SU-DHL-6 (cell line): ENCODE data around the gene LMAN2L.
A peak's percentile ranks its signal among the peaks of the same experiment; 100 is the strongest.

Source experiments
- H2AFZ ChIP-seq: fragments of 200-600 bp; sonication (generic); 2 replicates; pipeline ENCODE4 v1.6.1; 2014; ENCODE audit warnings: low read depth, mild to moderate bottlenecking, moderate library complexity, mixed read lengths, antibody characterized with exemption, low read length; ENCODE audit not compliant: severe bottlenecking
- H3F3A ChIP-seq: fragments of 200-600 bp; shearing (Covaris generic); 2 replicates; pipeline ENCODE4 v1.6.0; 2016; ENCODE audit warnings: antibody characterized with exemption, mild to moderate bottlenecking; ENCODE audit not compliant: insufficient read depth
- H3K27ac ChIP-seq: fragments of 200-600 bp; sonication (generic); 2 replicates; pipeline ENCODE4 v1.5.1; 2016; ENCODE audit warnings: low read depth, mild to moderate bottlenecking, low read length, moderate library complexity, mixed read lengths
- H3K27me3 ChIP-seq: fragments of 200-600 bp; sonication (generic), shearing (Covaris generic); 2 replicates; pipeline ENCODE4 v1.6.0; 2014; ENCODE audit warnings: mild to moderate bottlenecking, low read length
- H3K36me3 ChIP-seq: fragments of 200-600 bp; sonication (generic); 2 replicates; pipeline ENCODE4 v1.6.1; 2014; ENCODE audit warnings: mild to moderate bottlenecking, low read length, mixed read lengths
- H3K4me2 ChIP-seq: fragments of 300-600, 200-600 bp; shearing (Covaris generic), sonication (generic); 2 replicates; pipeline ENCODE4 v1.6.0; 2014; ENCODE audit warnings: low read length, low read depth, mild to moderate bottlenecking; ENCODE audit not compliant: poor library complexity, severe bottlenecking
- H3K4me3 ChIP-seq: fragments of 200-600 bp; sonication (generic); 2 replicates; pipeline ENCODE4 v1.5.1; 2014; ENCODE audit warnings: antibody characterized with exemption, low read length, mild to moderate bottlenecking, mixed read lengths; ENCODE audit not compliant: insufficient read depth, poor library complexity, severe bottlenecking
- H3K79me2 ChIP-seq: fragments of 200-600 bp; sonication (generic); 2 replicates; pipeline ENCODE4 v1.6.1; 2014; ENCODE audit warnings: mild to moderate bottlenecking, low read length, moderate library complexity; ENCODE audit not compliant: insufficient read depth
- H3K9ac ChIP-seq: fragments of 200-600 bp; sonication (generic); 2 replicates; pipeline ENCODE4 v1.7.0; 2014; ENCODE audit warnings: mild to moderate bottlenecking, low read length
- H3K9me2 ChIP-seq: fragments of 200-600 bp; sonication (generic); replicated peaks from 2 replicates; pipeline ENCODE4 v1.6.1; 2014; ENCODE audit warnings: low read length; ENCODE audit not compliant: insufficient read depth
- H3K9me3 ChIP-seq: fragments of 200-600 bp; sonication (generic); 2 replicates; pipeline ENCODE4 v1.6.1; 2014; ENCODE audit warnings: low read length, mixed read lengths; ENCODE audit not compliant: insufficient read depth
- H4K20me1 ChIP-seq: fragments of 200-600 bp; sonication (generic); 2 replicates; pipeline ENCODE4 v1.6.1; 2014; ENCODE audit warnings: low read depth, mild to moderate bottlenecking, antibody characterized with exemption, low read length, moderate library complexity, mixed read lengths
- EZH2phosphoT487 ChIP-seq: fragments of 200-600 bp; sonication (generic), shearing (Covaris generic); conservative IDR thresholded peaks from 2 replicates; pipeline ENCODE4 v1.6.1; 2018; ENCODE audit warnings: mild to moderate bottlenecking, antibody characterized with exemption, low read length, moderate library complexity, mixed read lengths
- TF ChIP-seq, protein P1 (sequence below): fragments of 200-600 bp; sonication (generic); IDR thresholded peaks from one replicate; pipeline ENCODE4 v1.5.1; 2017; ENCODE audit warnings: antibody characterized with exemption, mild to moderate bottlenecking, low read length, moderate library complexity; ENCODE audit not compliant: insufficient read depth, poor library complexity, severe bottlenecking

Gene LMAN2L

DNA sequence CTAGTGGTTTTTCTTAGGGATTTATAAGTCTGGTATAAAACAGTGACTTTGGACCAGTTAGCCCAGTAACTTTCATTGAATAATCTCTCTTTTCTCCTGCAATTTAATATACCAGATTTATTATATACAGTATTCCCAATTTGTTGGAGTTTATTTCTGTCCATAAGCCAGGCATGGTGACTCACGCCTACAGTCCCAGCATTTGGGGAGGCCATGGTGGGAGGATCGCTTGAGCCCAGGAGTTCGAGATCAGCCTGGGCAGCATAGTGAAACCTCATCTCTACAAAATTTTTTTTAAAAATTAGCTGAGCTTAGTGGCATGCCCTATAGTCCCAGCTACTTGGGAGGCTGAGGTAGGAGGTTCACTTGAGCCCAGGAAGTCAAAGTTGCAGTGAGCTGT is 47.5 kb upstream of the LMAN2L start:
- Histone ChIP-seq H2AFZ (no peak overlapping the region), H3F3A (no peaks in the 10 kb centered on the region), H3K9me3 (no peaks in the 10 kb centered on the region), H3K4me2 (no peak overlapping the region), H3K27ac (no peak overlapping the region), H4K20me1 (no peaks in the 10 kb centered on the region), H3K27me3 (no peaks in the 10 kb centered on the region), H3K4me3 (no peak overlapping the region), H3K9ac (no peak overlapping the region), H3K9me2 (no peaks in the 10 kb centered on the region), H3K79me2 (no peaks in the 10 kb centered on the region), H3K36me3 (no peaks in the 10 kb centered on the region)
- no peak for TF ChIP-seq EZH2phosphoT487
- TF ChIP-seq, protein P1, sequence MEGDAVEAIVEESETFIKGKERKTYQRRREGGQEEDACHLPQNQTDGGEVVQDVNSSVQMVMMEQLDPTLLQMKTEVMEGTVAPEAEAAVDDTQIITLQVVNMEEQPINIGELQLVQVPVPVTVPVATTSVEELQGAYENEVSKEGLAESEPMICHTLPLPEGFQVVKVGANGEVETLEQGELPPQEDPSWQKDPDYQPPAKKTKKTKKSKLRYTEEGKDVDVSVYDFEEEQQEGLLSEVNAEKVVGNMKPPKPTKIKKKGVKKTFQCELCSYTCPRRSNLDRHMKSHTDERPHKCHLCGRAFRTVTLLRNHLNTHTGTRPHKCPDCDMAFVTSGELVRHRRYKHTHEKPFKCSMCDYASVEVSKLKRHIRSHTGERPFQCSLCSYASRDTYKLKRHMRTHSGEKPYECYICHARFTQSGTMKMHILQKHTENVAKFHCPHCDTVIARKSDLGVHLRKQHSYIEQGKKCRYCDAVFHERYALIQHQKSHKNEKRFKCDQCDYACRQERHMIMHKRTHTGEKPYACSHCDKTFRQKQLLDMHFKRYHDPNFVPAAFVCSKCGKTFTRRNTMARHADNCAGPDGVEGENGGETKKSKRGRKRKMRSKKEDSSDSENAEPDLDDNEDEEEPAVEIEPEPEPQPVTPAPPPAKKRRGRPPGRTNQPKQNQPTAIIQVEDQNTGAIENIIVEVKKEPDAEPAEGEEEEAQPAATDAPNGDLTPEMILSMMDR: no peak

DNA sequence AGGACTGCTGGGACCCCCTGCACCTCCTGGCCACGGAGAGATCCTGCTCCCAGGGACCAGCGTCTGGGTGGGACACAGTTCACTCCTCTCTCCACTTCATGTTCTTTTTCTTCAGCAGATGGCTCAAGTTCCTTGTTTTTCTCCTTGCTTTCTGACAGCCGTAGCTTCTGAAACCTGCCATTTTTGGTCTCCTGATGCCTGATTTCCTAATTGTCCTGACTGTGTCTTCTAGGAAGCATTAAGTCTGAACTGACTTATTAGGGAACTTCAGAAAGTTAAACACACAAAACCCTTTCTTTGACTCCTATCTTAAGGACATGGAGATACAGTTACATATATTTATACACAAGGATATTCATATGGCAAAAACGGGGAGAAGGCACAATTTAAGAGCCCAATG is 43.5 kb upstream of the LMAN2L start:
- Histone ChIP-seq H3F3A (no peaks in the 10 kb centered on the region), H4K20me1 (no peaks in the 10 kb centered on the region), H3K4me2 (no peak overlapping the region), H3K36me3 (no peaks in the 10 kb centered on the region), H3K9me2 (no peaks in the 10 kb centered on the region), H2AFZ (no peak overlapping the region), H3K27me3 (no peaks in the 10 kb centered on the region), H3K79me2 (no peaks in the 10 kb centered on the region), H3K27ac (no peak overlapping the region), H3K9me3 (no peaks in the 10 kb centered on the region), H3K9ac (no peak overlapping the region), H3K4me3 (no peak overlapping the region)
- TF ChIP-seq, protein P1: no peak
- no peak for TF ChIP-seq EZH2phosphoT487

DNA sequence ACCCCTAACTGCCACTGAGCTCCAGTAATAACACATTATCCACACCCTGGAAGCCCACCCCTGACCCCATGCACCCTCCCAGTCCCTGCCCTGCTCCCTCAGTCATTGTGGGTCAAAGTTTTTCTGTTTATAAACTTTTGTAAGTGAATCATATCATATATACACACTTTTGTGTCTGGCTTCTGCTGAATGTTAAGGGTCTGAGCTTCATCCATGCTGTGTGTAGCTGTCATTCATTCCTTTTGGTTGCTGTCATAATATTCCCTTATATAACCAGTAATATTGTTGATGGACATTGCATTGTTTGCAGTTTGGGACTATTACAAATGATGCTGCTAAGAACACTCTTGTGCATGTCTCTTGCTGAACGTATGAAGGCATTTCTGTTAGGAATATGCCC is 35.3 kb upstream of the LMAN2L start:
- peaks cover 5% of the 10 kb centered on the region; the same call in 1 of the 2 replicates for H3F3A ChIP-seq
- no peak overlapping the region for H3K9ac ChIP-seq
- no peak for TF ChIP-seq EZH2phosphoT487
- TF ChIP-seq, protein P1: no peak
- H3K79me2 ChIP-seq: no peaks in the 10 kb centered on the region
- H3K9me2 ChIP-seq: no peaks in the 10 kb centered on the region
- no peak overlapping the region for H3K4me2 ChIP-seq
- H3K4me3 ChIP-seq: no peak overlapping the region
- no peak overlapping the region for H2AFZ ChIP-seq
- no peaks in the 10 kb centered on the region for H4K20me1 ChIP-seq
- no peak overlapping the region for H3K27ac ChIP-seq
- H3K36me3 ChIP-seq: no peaks in the 10 kb centered on the region
- no peaks in the 10 kb centered on the region for H3K27me3 ChIP-seq
- no peaks in the 10 kb centered on the region for H3K9me3 ChIP-seq

DNA sequence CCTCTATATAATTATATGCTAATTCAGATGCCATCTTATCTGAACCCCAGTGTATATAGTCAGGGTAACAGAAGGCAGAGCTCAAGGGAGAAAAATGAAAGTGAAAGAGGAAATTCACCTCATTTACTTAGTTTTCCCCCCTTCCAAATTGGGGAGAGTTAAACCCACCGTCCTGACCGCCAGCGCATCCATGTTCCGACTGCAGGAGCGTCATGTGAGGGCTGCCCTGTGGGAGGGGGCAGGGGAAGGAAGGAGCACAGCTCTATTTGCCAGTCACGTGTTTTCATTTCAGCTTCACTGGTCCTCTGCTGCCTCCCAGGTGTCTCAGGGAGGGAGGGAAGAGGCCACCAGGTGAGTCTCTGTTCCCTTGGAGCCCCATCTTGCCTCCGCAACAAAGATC is 34.1 kb upstream of the LMAN2L start:
- Histone ChIP-seq H3K9me3 (no peaks in the 10 kb centered on the region), H3K4me3 (peak overlapping the region; percentile 46), H4K20me1 (no peaks in the 10 kb centered on the region), H3K27me3 (no peaks in the 10 kb centered on the region), H3K27ac (no peak overlapping the region), H2AFZ (peak overlapping the region; percentile 85), H3K79me2 (no peaks in the 10 kb centered on the region), H3K36me3 (no peaks in the 10 kb centered on the region), H3K9ac (no peak overlapping the region), H3K9me2 (no peaks in the 10 kb centered on the region), H3F3A (peaks cover 5% of the 10 kb centered on the region; the same call in 1 of the 2 replicates), H3K4me2 (peak overlapping the region; percentile 66)
- TF ChIP-seq, protein P1: no peak
- no peak for TF ChIP-seq EZH2phosphoT487
